ENCODE results near the gene HNRNPDL. TPM values are rescaled to one million over a fixed set of nuclear protein-coding genes. Genes with fewer than 3 reads are reported as not detected.

The HNRNPDL gene
- total and polyA plus RNA-seq, 2 of the 13 experiments (the other 11 are each of a cell fraction or from before 2014, with no cell fraction given) = 167 to 414 TPM

DNA sequence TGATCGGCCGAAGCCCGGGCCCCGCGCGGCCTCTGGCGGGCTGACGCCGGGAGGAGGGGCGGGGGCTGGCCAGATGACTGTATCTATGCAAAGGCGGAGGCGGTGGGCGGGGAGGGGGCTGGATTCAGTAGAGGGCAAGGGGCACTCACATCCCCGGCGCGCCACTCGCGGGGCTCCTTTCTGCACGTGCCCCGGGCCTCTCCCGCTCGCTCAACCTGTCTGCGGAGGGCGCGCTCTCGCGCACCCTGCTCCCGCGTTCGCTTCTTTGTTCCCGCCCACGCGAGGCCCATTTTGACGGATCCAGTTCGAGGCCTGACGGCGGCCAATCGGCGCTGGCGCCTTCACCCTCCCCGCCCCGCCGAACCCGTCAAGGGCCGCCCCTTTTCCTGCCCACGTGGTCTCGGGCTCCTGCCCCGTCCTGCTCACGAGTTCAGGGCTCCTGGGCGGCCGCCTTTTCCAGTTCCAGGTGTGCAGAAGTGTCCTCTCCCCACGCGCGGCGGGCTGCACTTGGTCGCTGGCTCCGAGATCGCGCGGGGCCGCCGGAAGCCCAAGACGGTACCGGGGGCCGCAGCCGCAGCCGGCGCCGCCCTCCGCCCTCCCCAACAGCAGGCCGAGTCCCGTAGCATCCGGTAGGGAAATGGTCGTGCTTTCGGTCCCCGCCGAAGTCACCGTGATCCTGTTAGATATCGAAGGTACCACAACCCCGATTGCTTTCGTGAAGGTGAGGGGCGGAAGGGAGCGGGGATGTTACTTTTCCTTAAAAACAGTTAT lies at the start of gene HNRNPDL, which contains the start of gene ENOPH1 (continued):
- TF ChIP-seq, protein P1, sequence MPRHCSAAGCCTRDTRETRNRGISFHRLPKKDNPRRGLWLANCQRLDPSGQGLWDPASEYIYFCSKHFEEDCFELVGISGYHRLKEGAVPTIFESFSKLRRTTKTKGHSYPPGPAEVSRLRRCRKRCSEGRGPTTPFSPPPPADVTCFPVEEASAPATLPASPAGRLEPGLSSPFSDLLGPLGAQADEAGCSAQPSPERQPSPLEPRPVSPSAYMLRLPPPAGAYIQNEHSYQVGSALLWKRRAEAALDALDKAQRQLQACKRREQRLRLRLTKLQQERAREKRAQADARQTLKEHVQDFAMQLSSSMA (CRISPR knock-in tag; IDR thresholded peaks at IDR 0.05) = peak; percentile 91
- peak; percentile 60; the same call in 1 of the 2 replicates for TF ChIP-seq KMT2A (CRISPR knock-in tag; IDR thresholded peaks at IDR 0.05)
- peak; percentile 77; the same call in 1 of the 2 replicates for TF ChIP-seq ZNF253 (CRISPR knock-in tag; IDR thresholded peaks at IDR 0.05; ENCODE audit: borderline replicate concordance)
- TF ChIP-seq, protein P2, sequence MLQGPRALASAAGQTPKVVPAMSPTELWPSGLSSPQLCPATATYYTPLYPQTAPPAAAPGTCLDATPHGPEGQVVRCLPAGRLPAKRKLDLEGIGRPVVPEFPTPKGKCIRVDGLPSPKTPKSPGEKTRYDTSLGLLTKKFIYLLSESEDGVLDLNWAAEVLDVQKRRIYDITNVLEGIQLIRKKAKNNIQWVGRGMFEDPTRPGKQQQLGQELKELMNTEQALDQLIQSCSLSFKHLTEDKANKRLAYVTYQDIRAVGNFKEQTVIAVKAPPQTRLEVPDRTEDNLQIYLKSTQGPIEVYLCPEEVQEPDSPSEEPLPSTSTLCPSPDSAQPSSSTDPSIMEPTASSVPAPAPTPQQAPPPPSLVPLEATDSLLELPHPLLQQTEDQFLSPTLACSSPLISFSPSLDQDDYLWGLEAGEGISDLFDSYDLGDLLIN (CRISPR knock-in tag; IDR thresholded peaks at IDR 0.05; ENCODE audit: borderline replicate concordance) = peak; percentile 95; the same call in 1 of the 2 replicates
- TF ChIP-seq, protein P3, sequence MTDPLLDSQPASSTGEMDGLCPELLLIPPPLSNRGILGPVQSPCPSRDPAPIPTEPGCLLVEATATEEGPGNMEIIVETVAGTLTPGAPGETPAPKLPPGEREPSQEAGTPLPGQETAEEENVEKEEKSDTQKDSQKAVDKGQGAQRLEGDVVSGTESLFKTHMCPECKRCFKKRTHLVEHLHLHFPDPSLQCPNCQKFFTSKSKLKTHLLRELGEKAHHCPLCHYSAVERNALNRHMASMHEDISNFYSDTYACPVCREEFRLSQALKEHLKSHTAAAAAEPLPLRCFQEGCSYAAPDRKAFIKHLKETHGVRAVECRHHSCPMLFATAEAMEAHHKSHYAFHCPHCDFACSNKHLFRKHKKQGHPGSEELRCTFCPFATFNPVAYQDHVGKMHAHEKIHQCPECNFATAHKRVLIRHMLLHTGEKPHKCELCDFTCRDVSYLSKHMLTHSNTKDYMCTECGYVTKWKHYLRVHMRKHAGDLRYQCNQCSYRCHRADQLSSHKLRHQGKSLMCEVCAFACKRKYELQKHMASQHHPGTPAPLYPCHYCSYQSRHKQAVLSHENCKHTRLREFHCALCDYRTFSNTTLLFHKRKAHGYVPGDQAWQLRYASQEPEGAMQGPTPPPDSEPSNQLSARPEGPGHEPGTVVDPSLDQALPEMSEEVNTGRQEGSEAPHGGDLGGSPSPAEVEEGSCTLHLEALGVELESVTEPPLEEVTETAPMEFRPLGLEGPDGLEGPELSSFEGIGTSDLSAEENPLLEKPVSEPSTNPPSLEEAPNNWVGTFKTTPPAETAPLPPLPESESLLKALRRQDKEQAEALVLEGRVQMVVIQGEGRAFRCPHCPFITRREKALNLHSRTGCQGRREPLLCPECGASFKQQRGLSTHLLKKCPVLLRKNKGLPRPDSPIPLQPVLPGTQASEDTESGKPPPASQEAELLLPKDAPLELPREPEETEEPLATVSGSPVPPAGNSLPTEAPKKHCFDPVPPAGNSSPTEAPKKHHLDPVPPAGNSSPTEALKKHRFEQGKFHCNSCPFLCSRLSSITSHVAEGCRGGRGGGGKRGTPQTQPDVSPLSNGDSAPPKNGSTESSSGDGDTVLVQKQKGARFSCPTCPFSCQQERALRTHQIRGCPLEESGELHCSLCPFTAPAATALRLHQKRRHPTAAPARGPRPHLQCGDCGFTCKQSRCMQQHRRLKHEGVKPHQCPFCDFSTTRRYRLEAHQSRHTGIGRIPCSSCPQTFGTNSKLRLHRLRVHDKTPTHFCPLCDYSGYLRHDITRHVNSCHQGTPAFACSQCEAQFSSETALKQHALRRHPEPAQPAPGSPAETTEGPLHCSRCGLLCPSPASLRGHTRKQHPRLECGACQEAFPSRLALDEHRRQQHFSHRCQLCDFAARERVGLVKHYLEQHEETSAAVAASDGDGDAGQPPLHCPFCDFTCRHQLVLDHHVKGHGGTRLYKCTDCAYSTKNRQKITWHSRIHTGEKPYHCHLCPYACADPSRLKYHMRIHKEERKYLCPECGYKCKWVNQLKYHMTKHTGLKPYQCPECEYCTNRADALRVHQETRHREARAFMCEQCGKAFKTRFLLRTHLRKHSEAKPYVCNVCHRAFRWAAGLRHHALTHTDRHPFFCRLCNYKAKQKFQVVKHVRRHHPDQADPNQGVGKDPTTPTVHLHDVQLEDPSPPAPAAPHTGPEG (CRISPR knock-in tag; IDR thresholded peaks at IDR 0.05) = peak; percentile 44; the same call in 1 of the 2 replicates
- peak; percentile 62; the same call in 1 of the 2 replicates for TF ChIP-seq ZNF792 (CRISPR knock-in tag; IDR thresholded peaks at IDR 0.05)
- TF ChIP-seq ATF7 (IDR thresholded peaks at IDR 0.05) = no peak
- TF ChIP-seq ATF7 (CRISPR knock-in tag; IDR thresholded peaks at IDR 0.05) = no peak
- TF ChIP-seq SRSF9 (IDR thresholded peaks at IDR 0.05; ENCODE audit: borderline replicate concordance, insufficient read depth, low read depth, low read length, poor library complexity, severe bottlenecking) = no peak
- TF ChIP-seq TOPORS (CRISPR knock-in tag; IDR thresholded peaks at IDR 0.05) = peak; percentile 85
- TF ChIP-seq HOXD1 (CRISPR knock-in tag; IDR thresholded peaks at IDR 0.05) = peak; percentile 85; the same call in 1 of the 2 replicates
- no peak for TF ChIP-seq ZNF597 (CRISPR knock-in tag; IDR thresholded peaks at IDR 0.05)
- peak; percentile 94 for TF ChIP-seq BORCS8-MEF2B (CRISPR knock-in tag; IDR thresholded peaks at IDR 0.05)
- peak; percentile 91 for TF ChIP-seq ZSCAN12 (CRISPR knock-in tag; IDR thresholded peaks at IDR 0.05)
- TF ChIP-seq GZF1 (CRISPR knock-in tag; IDR thresholded peaks at IDR 0.05) = peak; percentile 75; the same call in 1 of the 2 replicates
- peak; percentile 67; the same call in 1 of the 2 replicates for TF ChIP-seq TFAP4 (IDR thresholded peaks at IDR 0.05; ENCODE audit: borderline replicate concordance, low read depth)
